ENCODE data around the gene SIX2.

- no peak for TF ChIP-seq CTCF (IDR thresholded peaks at IDR 0.05)
- TF ChIP-seq POLR2A (IDR thresholded peaks at IDR 0.05): no peak
Observed at GRCh38 chr2:44999540-44999939, 9.7 kb downstream of the SIX2 start.
